Breast epithelium (tissue), 3 donors: ENCODE measurements around the gene LRRC59.

Experiments
- POLR2A ChIP-seq: fragments of 450-650 bp; IDR thresholded peaks from one replicate; pipeline ENCODE4 v1.6.1; 2016; ENCODE audit warnings: antibody characterized with exemption, mild to moderate bottlenecking, moderate library complexity
- POLR2AphosphoS5 ChIP-seq, 3 donors: sonication (generic); formaldehyde crosslinking; IDR thresholded peaks; one replicate each; pipeline ENCODE4 v1.6.1; 2017; ENCODE audit warnings: antibody characterized with exemption in 3 of 3
- TF ChIP-seq, protein P1 (sequence below), 3 donors: fragments of 450-650 bp; IDR thresholded peaks; one replicate each; pipeline ENCODE4 v1.5.1; 2016 to 2017; ENCODE audit warnings: antibody characterized with exemption in 3 of 3, mild to moderate bottlenecking in 3 of 3, moderate library complexity in 3 of 3

DNA sequence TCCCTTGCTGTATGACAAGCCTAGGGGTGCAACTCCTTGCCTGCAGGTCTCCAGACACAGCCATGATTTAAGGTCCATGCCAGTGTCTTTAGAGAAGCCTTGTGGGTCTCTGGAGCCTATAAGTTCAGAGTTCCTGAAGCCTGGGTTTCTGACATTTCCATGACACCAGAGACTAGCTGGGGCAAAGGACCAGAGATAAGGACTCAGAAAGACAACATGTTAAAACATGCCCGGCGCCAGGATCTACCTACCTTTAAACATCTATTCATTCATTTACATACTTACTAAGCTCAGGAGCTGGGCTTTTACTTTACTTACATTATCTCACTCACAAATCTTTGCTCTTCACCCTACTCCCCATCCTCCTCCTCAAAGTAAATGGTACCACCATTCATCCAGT is 25.8 kb downstream of the LRRC59 start:
- TF ChIP-seq POLR2A (no peak), POLR2AphosphoS5 (IDR thresholded peaks at IDR 0.05) (no peak)
- TF ChIP-seq, protein P1, sequence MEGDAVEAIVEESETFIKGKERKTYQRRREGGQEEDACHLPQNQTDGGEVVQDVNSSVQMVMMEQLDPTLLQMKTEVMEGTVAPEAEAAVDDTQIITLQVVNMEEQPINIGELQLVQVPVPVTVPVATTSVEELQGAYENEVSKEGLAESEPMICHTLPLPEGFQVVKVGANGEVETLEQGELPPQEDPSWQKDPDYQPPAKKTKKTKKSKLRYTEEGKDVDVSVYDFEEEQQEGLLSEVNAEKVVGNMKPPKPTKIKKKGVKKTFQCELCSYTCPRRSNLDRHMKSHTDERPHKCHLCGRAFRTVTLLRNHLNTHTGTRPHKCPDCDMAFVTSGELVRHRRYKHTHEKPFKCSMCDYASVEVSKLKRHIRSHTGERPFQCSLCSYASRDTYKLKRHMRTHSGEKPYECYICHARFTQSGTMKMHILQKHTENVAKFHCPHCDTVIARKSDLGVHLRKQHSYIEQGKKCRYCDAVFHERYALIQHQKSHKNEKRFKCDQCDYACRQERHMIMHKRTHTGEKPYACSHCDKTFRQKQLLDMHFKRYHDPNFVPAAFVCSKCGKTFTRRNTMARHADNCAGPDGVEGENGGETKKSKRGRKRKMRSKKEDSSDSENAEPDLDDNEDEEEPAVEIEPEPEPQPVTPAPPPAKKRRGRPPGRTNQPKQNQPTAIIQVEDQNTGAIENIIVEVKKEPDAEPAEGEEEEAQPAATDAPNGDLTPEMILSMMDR (IDR thresholded peaks at IDR 0.05) = no peak
